Measurements from ENCODE around the gene RASA1.
A peak's percentile ranks its signal among the peaks of the same experiment; 100 is the strongest.

The RASA1 gene

GRCh38 chr5:87411973-87412629, 144.4 kb downstream of the RASA1 start:
- FAIRE-seq, result peak; percentile 76
- DNase-seq (ENCODE audit: insufficient read length, low spot score), result no peak
- TF ChIP-seq POLR2A (IDR thresholded peaks at IDR 0.05; ENCODE audit: low read depth, low read length), result 0 out of 2 replicates have a peak, but pooled peaks have one; percentile 17

- TF ChIP-seq POLR2A (IDR thresholded peaks at IDR 0.05; ENCODE audit: low read depth, low read length), result peak; percentile 95
- FAIRE-seq (peak; percentile 94), DNase-seq (ENCODE audit: insufficient read length, low spot score) (peak; percentile 70)
These were observed 145.1 kb downstream of the RASA1 start, which contains the start of gene CCNH for GRCh38 chr5:87412630-87413342. CCNH (minus strand) TSS chr5:87412930; CDS start chr5:87412794, 136 bp downstream.

DNA sequence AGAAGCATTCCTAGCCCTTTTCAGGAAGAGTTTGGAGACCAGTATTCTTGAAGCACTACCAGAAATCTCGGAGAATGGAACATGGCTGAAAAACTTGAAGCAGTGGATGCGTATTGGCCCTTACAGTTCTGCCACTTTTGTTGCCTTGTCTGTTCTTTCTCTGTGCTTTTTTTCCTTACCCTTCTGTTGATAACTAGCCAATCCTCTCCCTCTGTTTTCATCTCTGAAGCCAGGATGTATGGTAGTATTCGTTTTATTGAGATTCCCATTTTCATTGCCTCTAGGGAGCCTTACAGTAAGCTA, 145.6 kb downstream of the RASA1 start:
- no peak for DNase-seq (ENCODE audit: insufficient read length, low spot score)
- FAIRE-seq, result no peak

DNA sequence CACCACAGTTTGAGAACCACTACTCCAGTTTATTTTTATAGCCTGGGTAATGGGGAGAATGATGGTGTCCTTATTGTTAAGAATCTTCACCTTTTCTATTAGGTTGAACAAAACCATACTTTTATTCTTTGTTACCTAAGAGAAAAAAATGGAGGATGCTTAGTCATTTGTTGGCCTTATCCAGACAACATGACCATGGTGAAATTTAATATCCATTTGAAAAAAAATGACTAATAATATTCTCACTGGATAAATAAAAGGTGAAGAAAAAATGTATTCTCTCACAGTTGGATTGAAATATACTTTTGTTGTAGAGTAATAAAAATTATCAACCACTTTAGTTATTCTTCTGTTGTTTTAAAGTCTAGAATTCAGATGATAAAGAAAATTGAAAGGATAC, 150.8 kb downstream of the RASA1 start:
- no peak for TF ChIP-seq POLR2A (IDR thresholded peaks at IDR 0.05; ENCODE audit: low read depth, low read length)
- DNase-seq (ENCODE audit: insufficient read length, low spot score) (no peak), FAIRE-seq (no peak)

More for the DNA sequence above, 145.6 kb downstream of the RASA1 start:
- no peak for TF ChIP-seq POLR2A (IDR thresholded peaks at IDR 0.05; ENCODE audit: low read depth, low read length)

DNA sequence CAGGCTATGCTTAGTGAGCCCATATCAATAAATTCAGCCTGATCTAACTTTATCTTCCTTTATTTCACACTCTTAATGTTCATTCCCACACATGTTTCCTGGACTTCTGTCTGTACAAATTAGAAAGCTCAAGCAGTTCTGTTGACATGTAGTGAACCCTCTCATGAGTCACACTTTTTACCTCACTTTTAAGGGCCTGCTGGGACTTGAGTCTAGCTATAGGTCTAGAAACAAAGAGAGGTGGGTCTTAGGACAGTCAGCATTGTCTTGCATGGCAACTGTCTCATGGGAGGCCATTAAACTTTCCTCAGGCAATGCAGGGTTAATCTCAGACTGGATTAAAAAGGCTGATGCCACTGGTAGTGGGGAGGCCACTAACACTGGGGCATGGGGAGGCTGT, 153.6 kb downstream of the RASA1 start:
- DNase-seq (ENCODE audit: insufficient read length, low spot score) (no peak), FAIRE-seq (no peak)
- no peak for TF ChIP-seq POLR2A (IDR thresholded peaks at IDR 0.05; ENCODE audit: low read depth, low read length)

GRCh38 chr5:87423755-87424154, 156.1 kb downstream of the RASA1 start:
- no peak for FAIRE-seq
- DNase-seq (ENCODE audit: insufficient read length, low spot score), result no peak
- TF ChIP-seq POLR2A (IDR thresholded peaks at IDR 0.05; ENCODE audit: low read depth, low read length), result no peak

DNA sequence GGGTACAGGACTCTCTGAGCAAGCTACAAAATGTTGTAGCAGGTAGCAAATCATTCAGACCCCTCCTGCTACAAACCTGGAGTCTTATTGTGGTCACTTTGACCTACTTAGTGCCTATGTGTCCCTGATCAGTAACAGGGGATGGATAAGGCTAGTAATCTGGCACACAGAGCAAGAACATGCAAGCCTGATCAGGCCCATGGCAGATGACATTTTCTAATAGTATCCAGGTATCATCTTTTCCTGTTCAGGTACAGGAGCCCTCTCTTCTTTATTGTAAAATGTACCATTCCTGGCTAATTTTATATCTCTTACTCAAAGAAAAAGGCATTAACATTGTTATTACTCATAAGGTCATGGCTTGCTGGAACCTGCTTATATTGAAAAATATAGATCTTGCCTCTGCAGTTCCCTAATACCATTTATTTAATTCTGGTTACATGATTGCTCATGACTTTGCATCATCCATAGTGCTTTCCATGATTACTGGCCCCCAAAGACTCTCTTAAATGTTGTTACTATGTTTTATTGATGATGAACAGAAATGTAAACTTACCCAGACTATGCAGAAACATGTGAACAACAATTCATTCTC, 163.3 kb downstream of the RASA1 start:
- no peak for FAIRE-seq

GRCh38 chr5:87432460-87432859, 164.8 kb downstream of the RASA1 start:
- DNase-seq (ENCODE audit: insufficient read length, low spot score), result no peak
- no peak for TF ChIP-seq POLR2A (IDR thresholded peaks at IDR 0.05; ENCODE audit: low read depth, low read length)
- no peak for FAIRE-seq

More for the DNA sequence above, 163.3 kb downstream of the RASA1 start:
- no peak for TF ChIP-seq POLR2A (IDR thresholded peaks at IDR 0.05; ENCODE audit: low read depth, low read length)
- DNase-seq (ENCODE audit: insufficient read length, low spot score), result no peak

DNA sequence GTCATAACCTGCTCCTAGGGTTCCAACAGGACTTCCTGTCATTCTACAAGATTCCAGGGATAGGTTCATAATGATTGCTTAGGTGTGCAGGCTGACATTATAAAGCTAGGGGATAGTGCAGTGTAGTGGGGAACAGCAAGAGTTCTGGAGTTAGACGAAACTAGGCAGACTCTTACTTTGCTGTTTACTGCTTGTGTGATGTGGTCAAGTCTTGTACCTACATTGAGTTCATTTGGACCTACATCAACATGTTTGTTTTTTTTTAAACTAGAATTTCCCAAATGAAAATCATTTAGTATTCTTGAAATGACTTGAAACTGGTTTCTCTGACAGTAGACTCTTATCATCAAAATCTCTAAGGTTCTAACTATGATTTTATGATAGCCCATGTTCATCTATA, 166.3 kb downstream of the RASA1 start:
- DNase-seq (ENCODE audit: insufficient read length, low spot score), result no peak

DNA sequence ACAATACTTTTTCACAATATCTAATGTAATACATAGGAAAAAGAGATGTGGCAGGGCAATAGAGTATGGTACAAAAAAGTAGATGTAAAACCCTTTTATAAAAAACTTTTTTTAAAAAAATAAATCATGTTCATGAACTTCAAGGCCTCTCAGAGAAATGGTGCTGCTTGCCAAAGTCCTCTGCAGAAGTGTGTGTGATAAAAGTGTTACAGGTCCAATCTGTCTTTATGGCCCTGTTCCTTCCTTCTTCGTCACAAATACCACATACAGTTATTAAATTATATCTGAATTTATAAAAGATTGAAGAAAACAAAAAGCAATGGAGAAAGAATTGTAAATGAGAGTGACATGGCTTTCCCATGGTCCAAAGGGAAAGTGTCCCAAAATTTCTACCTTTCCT, 166.8 kb downstream of the RASA1 start:
- no peak for TF ChIP-seq POLR2A (IDR thresholded peaks at IDR 0.05; ENCODE audit: low read depth, low read length)
- no peak for DNase-seq (ENCODE audit: insufficient read length, low spot score)
- no peak for FAIRE-seq

More for the DNA sequence above, 166.3 kb downstream of the RASA1 start:
- TF ChIP-seq POLR2A (IDR thresholded peaks at IDR 0.05; ENCODE audit: low read depth, low read length), result no peak
- FAIRE-seq, result no peak

GRCh38 chr5:87435144-87435694, 167.5 kb downstream of the RASA1 start:
- no peak for DNase-seq (ENCODE audit: insufficient read length, low spot score)
- TF ChIP-seq POLR2A (IDR thresholded peaks at IDR 0.05; ENCODE audit: low read depth, low read length), result no peak
- FAIRE-seq, result no peak

GRCh38 chr5:87437724-87438123, 170.0 kb downstream of the RASA1 start:
- TF ChIP-seq POLR2A (IDR thresholded peaks at IDR 0.05; ENCODE audit: low read depth, low read length), result no peak
- DNase-seq (ENCODE audit: insufficient read length, low spot score), result no peak
- FAIRE-seq, result no peak

- DNase-seq (ENCODE audit: insufficient read length, low spot score) (no peak), FAIRE-seq (no peak)
- TF ChIP-seq POLR2A (IDR thresholded peaks at IDR 0.05; ENCODE audit: low read depth, low read length), result no peak
These were observed 170.5 kb downstream of the RASA1 start for GRCh38 chr5:87438231-87438630.
